HG02623 (cell line): ENCODE data around the gene ADTRP.

Experiments
- ATAC-seq: cut with Tn5 transposase; IDR thresholded peaks from one replicate; pipeline ENCODE4 v1.9.1; 2021; ENCODE audit warnings: moderate library complexity; ENCODE audit not compliant: unreplicated experiment

Gene ADTRP

GRCh38 chr6:11727998-11728961 lies 50.3 kb downstream of the ADTRP start:
- no peak for ATAC-seq

GRCh38 chr6:11727346-11727997 lies 51.1 kb downstream of the ADTRP start:
- ATAC-seq: no peak

GRCh38 chr6:11724286-11724685 lies 54.3 kb downstream of the ADTRP start:
- ATAC-seq: no peak

- ATAC-seq: no peak
Measured at GRCh38 chr6:11722805-11723631, 55.6 kb downstream of the ADTRP start.

- no peak for ATAC-seq
Measured at GRCh38 chr6:11722220-11722619, 56.4 kb downstream of the ADTRP start.

GRCh38 chr6:11718463-11718862 lies 60.1 kb downstream of the ADTRP start:
- no peak for ATAC-seq

GRCh38 chr6:11718031-11718430 lies 60.6 kb downstream of the ADTRP start:
- ATAC-seq: no peak

- ATAC-seq: no peak
Measured at GRCh38 chr6:11714798-11715285, 63.8 kb downstream of the ADTRP start.

GRCh38 chr6:11714116-11714797 lies 64.3 kb downstream of the ADTRP start:
- ATAC-seq: peak; percentile 47

- no peak for ATAC-seq
Measured at GRCh38 chr6:11712760-11713159, 65.8 kb downstream of the ADTRP start.

- no peak for ATAC-seq
Measured at GRCh38 chr6:11711984-11712711, 66.5 kb downstream of the ADTRP start.

- ATAC-seq: no peak
Measured at GRCh38 chr6:11711003-11711983, 67.3 kb downstream of the ADTRP start.

- no peak for ATAC-seq
Measured at GRCh38 chr6:11710311-11710761, 68.3 kb downstream of the ADTRP start.

GRCh38 chr6:11706171-11706570 lies 72.4 kb downstream of the ADTRP start:
- no peak for ATAC-seq

GRCh38 chr6:11705483-11705882 lies 73.1 kb downstream of the ADTRP start:
- ATAC-seq: no peak

GRCh38 chr6:11705069-11705468 lies 73.5 kb downstream of the ADTRP start:
- ATAC-seq: no peak

GRCh38 chr6:11703725-11704124 lies 74.9 kb downstream of the ADTRP start:
- no peak for ATAC-seq

- no peak for ATAC-seq
Measured at GRCh38 chr6:11702500-11703130, 76.0 kb downstream of the ADTRP start.
